ENCODE measurements around the gene IZUMO3.

The IZUMO3 gene

GRCh38 chr9:24509850-24510249 is 35.8 kb downstream of the IZUMO3 start:
- no peak for DNase-seq (ENCODE audit: low read depth)
- H3K4me3 ChIP-seq (ENCODE audit: low read length): no peak overlapping the region
- no peak for TF ChIP-seq CTCF (IDR thresholded peaks at IDR 0.05; ENCODE audit: insufficient read depth, low read depth, low read length, missing control alignments)

- DNase-seq (ENCODE audit: low read depth): no peak
- TF ChIP-seq CTCF (IDR thresholded peaks at IDR 0.05; ENCODE audit: insufficient read depth, low read depth, low read length, missing control alignments): no peak
- H3K4me3 ChIP-seq (ENCODE audit: low read length): no peak overlapping the region
These were observed 41.2 kb downstream of the IZUMO3 start for GRCh38 chr9:24504521-24504920.

GRCh38 chr9:24502206-24502937 is 43.3 kb downstream of the IZUMO3 start:
- TF ChIP-seq CTCF (IDR thresholded peaks at IDR 0.05; ENCODE audit: insufficient read depth, low read depth, low read length, missing control alignments): no peak
- no peak overlapping the region for H3K4me3 ChIP-seq (ENCODE audit: low read length)
- DNase-seq (ENCODE audit: low read depth): no peak

GRCh38 chr9:24500761-24501160 is 44.9 kb downstream of the IZUMO3 start:
- no peak overlapping the region for H3K4me3 ChIP-seq (ENCODE audit: low read length)
- no peak for DNase-seq (ENCODE audit: low read depth)
- TF ChIP-seq CTCF (IDR thresholded peaks at IDR 0.05; ENCODE audit: insufficient read depth, low read depth, low read length, missing control alignments): no peak

- H3K4me3 ChIP-seq (ENCODE audit: low read length): no peak overlapping the region
- DNase-seq (ENCODE audit: low read depth): no peak
- TF ChIP-seq CTCF (IDR thresholded peaks at IDR 0.05; ENCODE audit: insufficient read depth, low read depth, low read length, missing control alignments): no peak
These were observed 47.1 kb downstream of the IZUMO3 start for GRCh38 chr9:24498632-24499031.

GRCh38 chr9:24497671-24498070 is 48.0 kb downstream of the IZUMO3 start:
- no peak overlapping the region for H3K4me3 ChIP-seq (ENCODE audit: low read length)
- no peak for DNase-seq (ENCODE audit: low read depth)
- no peak for TF ChIP-seq CTCF (IDR thresholded peaks at IDR 0.05; ENCODE audit: insufficient read depth, low read depth, low read length, missing control alignments)
